AG09309 (cell line): ENCODE data around the gene LAMB3.

Experiments used
- DNase-seq: peaks from one replicate; pipeline ENCODE4 v3.0.0-alpha.2; 2010; ENCODE audit warnings: low read depth
- H3K4me3 ChIP-seq: 2 replicates; pipeline ENCODE4 v1.5.1; 2011; ENCODE audit warnings: mild to moderate bottlenecking, low read depth, low read length, moderate library complexity; ENCODE audit not compliant: control insufficient read depth
- TF ChIP-seq, protein P1 (sequence below): IDR thresholded peaks from 2 replicates; pipeline ENCODE4 v1.5.1; 2011; ENCODE audit warnings: mild to moderate bottlenecking, low read depth, low read length, inconsistent platforms; ENCODE audit not compliant: insufficient read depth, control insufficient read depth; ENCODE audit errors: missing control alignments

Gene LAMB3

DNA sequence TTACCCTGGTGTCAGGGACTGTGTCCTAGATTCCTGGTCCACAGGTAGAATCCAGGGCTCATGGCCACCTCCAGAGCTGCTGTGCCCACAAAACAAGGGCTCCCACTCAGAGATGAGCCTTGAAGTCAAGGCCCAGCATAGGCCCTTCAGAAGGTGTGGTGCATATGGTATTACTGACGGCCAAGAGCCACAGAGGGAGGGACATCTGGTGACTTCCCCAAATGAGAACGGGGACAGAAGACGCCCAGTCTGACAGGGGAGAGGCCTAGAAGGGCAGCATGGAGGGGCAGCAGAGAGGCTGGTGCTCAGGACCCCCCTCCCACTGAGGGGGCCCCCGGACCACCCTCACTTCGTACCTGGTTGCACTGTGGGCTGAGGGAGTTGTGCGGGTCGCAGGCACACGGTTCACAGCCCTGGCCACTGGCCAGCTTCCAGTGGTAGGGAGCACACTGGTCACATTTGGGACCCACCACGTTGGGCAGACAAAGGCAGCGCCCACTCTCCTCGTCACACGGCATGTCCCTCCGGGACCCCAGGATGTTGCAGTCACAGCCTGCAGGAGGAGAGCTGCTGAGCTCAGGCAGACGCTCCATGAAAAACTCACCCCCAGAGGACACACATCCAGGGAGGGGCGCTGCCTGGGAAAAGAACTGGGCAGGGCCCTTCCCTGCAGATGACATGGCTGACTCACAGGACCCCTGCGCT lies 25.0 kb downstream of the LAMB3 start:
- no peak for DNase-seq
- TF ChIP-seq, protein P1, sequence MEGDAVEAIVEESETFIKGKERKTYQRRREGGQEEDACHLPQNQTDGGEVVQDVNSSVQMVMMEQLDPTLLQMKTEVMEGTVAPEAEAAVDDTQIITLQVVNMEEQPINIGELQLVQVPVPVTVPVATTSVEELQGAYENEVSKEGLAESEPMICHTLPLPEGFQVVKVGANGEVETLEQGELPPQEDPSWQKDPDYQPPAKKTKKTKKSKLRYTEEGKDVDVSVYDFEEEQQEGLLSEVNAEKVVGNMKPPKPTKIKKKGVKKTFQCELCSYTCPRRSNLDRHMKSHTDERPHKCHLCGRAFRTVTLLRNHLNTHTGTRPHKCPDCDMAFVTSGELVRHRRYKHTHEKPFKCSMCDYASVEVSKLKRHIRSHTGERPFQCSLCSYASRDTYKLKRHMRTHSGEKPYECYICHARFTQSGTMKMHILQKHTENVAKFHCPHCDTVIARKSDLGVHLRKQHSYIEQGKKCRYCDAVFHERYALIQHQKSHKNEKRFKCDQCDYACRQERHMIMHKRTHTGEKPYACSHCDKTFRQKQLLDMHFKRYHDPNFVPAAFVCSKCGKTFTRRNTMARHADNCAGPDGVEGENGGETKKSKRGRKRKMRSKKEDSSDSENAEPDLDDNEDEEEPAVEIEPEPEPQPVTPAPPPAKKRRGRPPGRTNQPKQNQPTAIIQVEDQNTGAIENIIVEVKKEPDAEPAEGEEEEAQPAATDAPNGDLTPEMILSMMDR, result no peak
- no peak overlapping the region for H3K4me3 ChIP-seq

DNA sequence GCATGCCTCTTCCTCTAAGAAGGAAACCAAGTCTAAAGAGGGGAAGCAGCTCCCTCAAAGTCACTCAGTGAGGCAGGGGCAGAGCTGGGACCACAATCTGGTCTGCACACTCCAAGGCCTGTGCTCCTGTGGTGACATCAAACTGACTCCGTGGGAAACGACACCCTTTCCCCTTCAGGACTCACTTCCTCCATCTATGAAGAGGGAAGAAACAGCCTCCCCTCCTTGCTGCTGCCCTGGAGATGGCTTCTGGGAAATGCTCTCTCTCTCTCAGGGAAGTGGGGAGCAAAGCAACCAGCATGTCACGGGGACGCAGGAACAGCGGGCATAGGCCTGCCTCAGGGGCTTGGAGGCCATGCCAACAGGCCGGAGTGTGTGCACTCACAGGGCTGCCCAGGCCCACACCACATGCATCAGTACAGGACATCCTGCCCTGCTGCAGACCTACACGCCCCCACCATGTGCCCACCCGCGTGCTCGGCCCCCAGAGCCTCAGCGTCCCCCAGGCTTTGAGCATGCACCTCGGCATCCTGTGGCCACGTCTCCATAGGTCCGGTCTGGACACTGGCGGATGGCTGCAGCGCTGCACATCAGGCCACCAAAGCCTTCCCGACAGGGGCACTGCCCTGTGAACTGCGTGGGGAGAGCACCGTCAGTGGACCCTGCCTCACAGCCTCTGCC lies 25.7 kb downstream of the LAMB3 start:
- DNase-seq, result no peak
- no peak overlapping the region for H3K4me3 ChIP-seq
- TF ChIP-seq, protein P1, result no peak

DNA sequence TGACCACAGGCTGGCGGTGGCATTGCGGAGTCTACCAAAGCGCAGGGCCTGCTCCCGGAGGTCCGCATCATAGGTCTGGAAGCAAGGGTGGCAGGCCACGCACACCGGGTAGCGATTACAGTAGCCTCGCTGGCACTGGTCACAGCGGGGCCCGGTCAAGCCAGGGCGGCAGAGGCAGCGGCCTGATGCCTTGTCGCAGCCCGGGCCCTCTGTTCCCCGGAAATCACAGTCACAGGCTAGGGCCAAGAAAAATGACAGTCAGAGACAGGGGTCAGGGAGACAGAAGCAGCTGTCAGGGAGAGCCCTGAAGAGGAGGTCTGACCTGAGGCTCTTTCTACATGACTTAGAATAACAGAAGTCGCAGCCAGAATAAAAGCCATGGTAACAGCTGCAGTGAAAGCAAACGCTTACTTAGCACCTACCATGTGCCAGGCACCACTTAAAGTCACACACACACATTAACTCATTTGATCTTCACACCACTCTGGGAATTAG lies 26.4 kb downstream of the LAMB3 start:
- no peak overlapping the region for H3K4me3 ChIP-seq
- no peak for DNase-seq
- TF ChIP-seq, protein P1, result no peak

DNA sequence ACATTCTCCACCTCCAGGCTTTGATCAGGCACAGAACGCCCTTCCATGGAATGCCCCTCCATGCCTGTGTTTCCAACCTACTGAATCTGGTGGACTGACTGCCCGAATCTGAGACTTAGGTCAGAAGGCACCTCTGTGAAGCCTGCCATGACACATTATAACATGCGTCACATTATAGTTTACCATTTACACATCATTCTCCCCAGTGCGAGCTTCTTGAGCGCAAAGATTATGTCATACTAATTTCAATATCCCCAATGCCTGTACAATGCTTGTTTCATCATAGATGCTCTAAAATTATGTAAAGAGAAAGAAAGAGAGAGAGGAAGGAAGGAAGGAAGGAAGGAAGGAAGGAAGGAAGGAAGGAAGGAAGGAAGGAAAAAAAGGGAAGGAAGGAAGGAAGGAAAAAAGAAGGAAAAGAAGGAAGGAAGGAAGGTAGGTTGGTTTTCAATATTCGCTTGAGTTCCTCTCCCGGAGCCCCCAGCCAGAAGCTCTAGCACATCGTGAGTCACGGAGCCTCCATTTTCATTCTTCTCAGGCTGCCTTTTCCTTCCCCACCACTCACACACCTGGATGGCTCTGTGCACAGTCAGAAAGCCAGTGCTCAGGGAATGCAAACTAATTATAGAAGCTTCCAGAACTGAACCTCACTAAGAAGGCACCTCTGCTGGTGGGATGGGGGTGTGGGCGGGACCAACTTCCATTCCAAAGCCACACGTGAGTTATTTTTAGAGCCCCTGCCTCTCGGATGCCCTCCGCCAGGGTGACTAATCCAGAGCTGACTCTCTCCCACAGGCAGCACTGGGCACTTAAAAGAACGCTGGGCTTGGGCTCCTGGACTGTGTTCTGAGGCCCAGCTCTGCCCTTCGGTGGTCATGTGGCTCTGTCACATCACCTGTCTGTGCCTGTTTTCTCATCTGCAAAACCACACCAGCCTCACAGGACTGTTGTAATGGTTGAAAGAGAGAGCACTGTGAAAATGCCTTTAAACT lies 27.4 kb downstream of the LAMB3 start:
- TF ChIP-seq, protein P1, result no peak
- no peak for DNase-seq
- no peak overlapping the region for H3K4me3 ChIP-seq

DNA sequence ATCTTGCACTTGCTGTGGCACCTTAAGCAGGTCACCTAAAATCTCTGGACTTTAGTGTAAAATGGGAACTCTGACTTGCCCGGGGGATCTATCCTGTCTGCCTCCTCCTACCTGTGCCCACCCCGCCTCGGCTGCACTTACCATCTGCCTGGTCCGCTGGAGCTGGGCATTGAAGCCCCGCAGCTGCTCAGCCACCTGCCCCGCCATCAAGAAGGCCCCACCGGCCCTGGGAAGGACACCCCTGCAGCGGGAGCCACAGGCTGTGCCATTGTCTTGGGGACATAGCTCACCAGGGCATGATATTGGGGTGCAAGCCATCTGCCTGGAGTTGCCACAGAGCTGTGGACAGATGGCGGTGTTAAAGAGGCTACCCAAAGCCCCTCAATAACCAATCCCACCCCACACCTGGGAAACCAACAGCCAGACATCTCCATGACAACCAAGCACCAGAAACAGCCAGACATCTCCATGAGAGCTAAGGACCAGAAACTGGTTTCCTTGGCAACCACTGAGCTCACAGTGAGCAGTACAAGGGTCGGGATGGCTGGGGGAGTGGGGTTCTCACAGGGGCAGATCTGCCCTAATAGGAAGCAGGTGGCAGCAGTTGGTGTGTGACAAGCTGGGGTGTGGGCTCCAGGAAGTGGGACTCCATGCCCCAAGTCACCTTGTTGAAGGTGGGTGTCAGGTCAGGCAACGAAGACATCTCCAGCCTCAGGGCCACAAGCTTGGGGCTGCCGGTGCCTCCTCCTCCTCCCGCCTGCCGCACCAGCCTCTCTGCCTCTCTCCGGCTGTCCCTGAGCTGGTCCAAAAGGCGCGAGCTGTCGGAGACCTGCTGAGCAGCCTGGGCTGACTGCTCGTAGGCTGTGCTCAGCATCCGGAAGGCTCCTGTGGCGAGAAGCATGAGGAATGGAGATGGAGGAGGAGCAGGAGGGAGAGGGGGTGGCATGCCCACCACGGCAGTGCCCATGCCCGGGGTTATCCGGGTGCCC lies 29.1 kb downstream of the LAMB3 start:
- no peak for DNase-seq
- TF ChIP-seq, protein P1, result no peak
- no peak overlapping the region for H3K4me3 ChIP-seq
